Measurements from ENCODE around the gene KIF21A. TPM values are rescaled to one million over a fixed set of nuclear protein-coding genes. Genes with fewer than 3 reads are reported as not detected.

KIF21A gene
- total and polyA plus RNA-seq, 3 experiments from 2014 or later: 18.8 to 44.6 (median 43.9) TPM

- Histone ChIP-seq H3K9me3 (ENCODE audit: low read length) (no peaks in the 10 kb centered on the region), H3K27me3 (ENCODE audit: insufficient read depth, low read length, poor library complexity, severe bottlenecking) (no peaks in the 10 kb centered on the region), H3K4me3 (ENCODE audit: low read length) (no peak overlapping the region), H3K4me1 (ENCODE audit: insufficient read depth, low read length) (no peaks in the 10 kb centered on the region), H3K27ac (ENCODE audit: low read depth, low read length) (no peak overlapping the region), H3K36me3 (ENCODE audit: insufficient read depth, low read length) (no peaks in the 10 kb centered on the region)
- DNase-seq: no peak
- peaks cover 2 to 9% (median 6%) of the 10 kb centered on the region in 3 donors for H3K36me3 Mint-ChIP-seq
- no peak overlapping the region for H3K4me3 Mint-ChIP-seq
- H3K4me1 Mint-ChIP-seq: peaks cover 2 to 22% (median 4%) of the 10 kb centered on the region in 3 donors
- H3K27ac Mint-ChIP-seq: no peak overlapping the region
- no peaks in the 10 kb centered on the region for H3K9me3 Mint-ChIP-seq
- H3K27me3 Mint-ChIP-seq: no peaks in the 10 kb centered on the region
- CTCF ChIA-PET: no interaction called here
- POLR2A ChIA-PET: no interaction called here
Measured at GRCh38 chr12:39395866-39396265, 47.1 kb downstream of the KIF21A start.

- ChIA-PET CTCF (no interaction called here), POLR2A (no interaction called here)
- no peaks in the 10 kb centered on the region for H3K27me3 Mint-ChIP-seq
- no peaks in the 10 kb centered on the region for H3K4me1 ChIP-seq (ENCODE audit: insufficient read depth, low read length)
- no peak overlapping the region for H3K4me3 ChIP-seq (ENCODE audit: low read length)
- no peaks in the 10 kb centered on the region for H3K9me3 ChIP-seq (ENCODE audit: low read length)
- H3K4me3 Mint-ChIP-seq: no peak overlapping the region
- H3K4me1 Mint-ChIP-seq: peaks cover 3 to 18% (median 4%) of the 10 kb centered on the region in 3 donors
- H3K36me3 Mint-ChIP-seq: peaks cover 2 to 6% (median 4%) of the 10 kb centered on the region in 3 donors
- no peak overlapping the region for H3K27ac ChIP-seq (ENCODE audit: low read depth, low read length)
- H3K36me3 ChIP-seq (ENCODE audit: insufficient read depth, low read length): no peaks in the 10 kb centered on the region
- no peak overlapping the region for H3K27ac Mint-ChIP-seq
- H3K9me3 Mint-ChIP-seq: no peaks in the 10 kb centered on the region
- no peak for DNase-seq
- no peaks in the 10 kb centered on the region for H3K27me3 ChIP-seq (ENCODE audit: insufficient read depth, low read length, poor library complexity, severe bottlenecking)
Measured at GRCh38 chr12:39393890-39394289, 49.0 kb downstream of the KIF21A start.

GRCh38 chr12:39393179-39393578, 49.7 kb downstream of the KIF21A start:
- DNase-seq: no peak
- no peaks in the 10 kb centered on the region for H3K9me3 Mint-ChIP-seq
- ChIA-PET CTCF (interaction anchor here (0.6 kb wide), 1 partner anchor 335 kb away, joined by 3 read pairs; no protein-coding TSS in a partner anchor), POLR2A (no interaction called here)
- H3K36me3 Mint-ChIP-seq: peaks cover 2 to 9% (median 4%) of the 10 kb centered on the region in 3 donors
- H3K36me3 ChIP-seq (ENCODE audit: insufficient read depth, low read length): no peaks in the 10 kb centered on the region
- H3K4me3 Mint-ChIP-seq: no peak overlapping the region
- no peaks in the 10 kb centered on the region for H3K27me3 ChIP-seq (ENCODE audit: insufficient read depth, low read length, poor library complexity, severe bottlenecking)
- peaks cover 3 to 18% (median 4%) of the 10 kb centered on the region in 3 donors for H3K4me1 Mint-ChIP-seq
- no peaks in the 10 kb centered on the region for H3K27me3 Mint-ChIP-seq
- no peak overlapping the region for H3K27ac Mint-ChIP-seq
- no peaks in the 10 kb centered on the region for H3K4me1 ChIP-seq (ENCODE audit: insufficient read depth, low read length)
- no peaks in the 10 kb centered on the region for H3K9me3 ChIP-seq (ENCODE audit: low read length)
- H3K4me3 ChIP-seq (ENCODE audit: low read length): no peak overlapping the region
- H3K27ac ChIP-seq (ENCODE audit: low read depth, low read length): no peak overlapping the region

GRCh38 chr12:39392154-39392925, 50.6 kb downstream of the KIF21A start:
- no peaks in the 10 kb centered on the region for H3K9me3 Mint-ChIP-seq
- DNase-seq: no peak
- Histone ChIP-seq H3K27ac (ENCODE audit: low read depth, low read length) (no peak overlapping the region), H3K4me3 (ENCODE audit: low read length) (no peak overlapping the region), H3K9me3 (ENCODE audit: low read length) (no peaks in the 10 kb centered on the region), H3K27me3 (ENCODE audit: insufficient read depth, low read length, poor library complexity, severe bottlenecking) (no peaks in the 10 kb centered on the region), H3K4me1 (ENCODE audit: insufficient read depth, low read length) (no peaks in the 10 kb centered on the region), H3K36me3 (ENCODE audit: insufficient read depth, low read length) (no peaks in the 10 kb centered on the region)
- no peak overlapping the region for H3K27ac Mint-ChIP-seq
- POLR2A ChIA-PET: no interaction called here
- CTCF ChIA-PET: interaction anchor here (0.6 to 1.9 kb wide), 3 partner anchors 17 to 336 kb away, joined by 3 to 5 read pairs (median 3); no protein-coding TSS in a partner anchor
- H3K36me3 Mint-ChIP-seq: peaks cover 0 to 10% (median 2%) of the 10 kb centered on the region in 3 donors
- no peak overlapping the region for H3K4me3 Mint-ChIP-seq
- peaks cover 3 to 16% (median 4%) of the 10 kb centered on the region in 3 donors for H3K4me1 Mint-ChIP-seq
- H3K27me3 Mint-ChIP-seq: no peaks in the 10 kb centered on the region

GRCh38 chr12:39390752-39391151, 52.2 kb downstream of the KIF21A start:
- Histone ChIP-seq H3K4me3 (ENCODE audit: low read length) (no peak overlapping the region), H3K4me1 (ENCODE audit: insufficient read depth, low read length) (no peaks in the 10 kb centered on the region), H3K9me3 (ENCODE audit: low read length) (no peaks in the 10 kb centered on the region), H3K36me3 (ENCODE audit: insufficient read depth, low read length) (no peaks in the 10 kb centered on the region), H3K27ac (ENCODE audit: low read depth, low read length) (no peak overlapping the region), H3K27me3 (ENCODE audit: insufficient read depth, low read length, poor library complexity, severe bottlenecking) (no peaks in the 10 kb centered on the region)
- DNase-seq: no peak
- H3K4me3 Mint-ChIP-seq: no peak overlapping the region
- H3K4me1 Mint-ChIP-seq: peaks cover 3 to 16% (median 4%) of the 10 kb centered on the region in 3 donors
- peaks cover 2 to 10% (median 4%) of the 10 kb centered on the region in 3 donors for H3K36me3 Mint-ChIP-seq
- H3K27me3 Mint-ChIP-seq: no peaks in the 10 kb centered on the region
- no peaks in the 10 kb centered on the region for H3K9me3 Mint-ChIP-seq
- POLR2A ChIA-PET: no interaction called here
- CTCF ChIA-PET: interaction anchor here (1.9 kb wide), 1 partner anchor 15 kb away, joined by 5 read pairs; no protein-coding TSS in a partner anchor
- no peak overlapping the region for H3K27ac Mint-ChIP-seq

GRCh38 chr12:39389399-39390150, 53.3 kb downstream of the KIF21A start:
- no peak overlapping the region for H3K4me3 Mint-ChIP-seq
- no peak for DNase-seq
- Histone ChIP-seq H3K4me3 (ENCODE audit: low read length) (no peak overlapping the region), H3K27me3 (ENCODE audit: insufficient read depth, low read length, poor library complexity, severe bottlenecking) (no peaks in the 10 kb centered on the region), H3K9me3 (ENCODE audit: low read length) (no peaks in the 10 kb centered on the region), H3K27ac (ENCODE audit: low read depth, low read length) (no peak overlapping the region), H3K36me3 (ENCODE audit: insufficient read depth, low read length) (no peaks in the 10 kb centered on the region), H3K4me1 (ENCODE audit: insufficient read depth, low read length) (no peaks in the 10 kb centered on the region)
- H3K27ac Mint-ChIP-seq: no peak overlapping the region
- peaks cover 2 to 10% (median 4%) of the 10 kb centered on the region in 3 donors for H3K36me3 Mint-ChIP-seq
- ChIA-PET CTCF (no interaction called here), POLR2A (no interaction called here)
- H3K27me3 Mint-ChIP-seq: no peaks in the 10 kb centered on the region
- H3K4me1 Mint-ChIP-seq: peaks cover 1 to 16% (median 4%) of the 10 kb centered on the region in 3 donors
- H3K9me3 Mint-ChIP-seq: no peaks in the 10 kb centered on the region

- H3K36me3 ChIP-seq (ENCODE audit: insufficient read depth, low read length): no peaks in the 10 kb centered on the region
- no peak for DNase-seq
- ChIA-PET CTCF (no interaction called here), POLR2A (no interaction called here)
- no peaks in the 10 kb centered on the region for H3K9me3 ChIP-seq (ENCODE audit: low read length)
- no peak overlapping the region for H3K4me3 ChIP-seq (ENCODE audit: low read length)
- H3K27ac ChIP-seq (ENCODE audit: low read depth, low read length): no peak overlapping the region
- H3K4me1 ChIP-seq (ENCODE audit: insufficient read depth, low read length): no peaks in the 10 kb centered on the region
- Mint-ChIP-seq H3K9me3 (no peaks in the 10 kb centered on the region), H3K36me3 (peaks cover 0 to 4% (median 4%) of the 10 kb centered on the region in 3 donors), H3K27me3 (no peaks in the 10 kb centered on the region), H3K4me3 (no peak overlapping the region), H3K27ac (no peak overlapping the region), H3K4me1 (peaks cover 0 to 8% (median 3%) of the 10 kb centered on the region in 3 donors)
- H3K27me3 ChIP-seq (ENCODE audit: insufficient read depth, low read length, poor library complexity, severe bottlenecking): no peaks in the 10 kb centered on the region
Measured at GRCh38 chr12:39386335-39386734, 56.6 kb downstream of the KIF21A start.

GRCh38 chr12:39383114-39383513, 59.8 kb downstream of the KIF21A start:
- H3K36me3 ChIP-seq (ENCODE audit: insufficient read depth, low read length): no peaks in the 10 kb centered on the region
- H3K27ac Mint-ChIP-seq: no peak overlapping the region
- H3K4me1 Mint-ChIP-seq: peaks cover 2 to 9% (median 7%) of the 10 kb centered on the region in 3 donors
- ChIA-PET CTCF (interaction anchor here (1.7 kb wide), 1 partner anchor 21 kb away, joined by 3 read pairs; no protein-coding TSS in a partner anchor), POLR2A (no interaction called here)
- no peaks in the 10 kb centered on the region for H3K9me3 Mint-ChIP-seq
- no peaks in the 10 kb centered on the region for H3K27me3 ChIP-seq (ENCODE audit: insufficient read depth, low read length, poor library complexity, severe bottlenecking)
- H3K4me3 Mint-ChIP-seq: no peak overlapping the region
- DNase-seq: no peak
- H3K9me3 ChIP-seq (ENCODE audit: low read length): no peaks in the 10 kb centered on the region
- H3K36me3 Mint-ChIP-seq: peaks cover 0 to 4% (median under 1%) of the 10 kb centered on the region in 3 donors
- no peaks in the 10 kb centered on the region for H3K4me1 ChIP-seq (ENCODE audit: insufficient read depth, low read length)
- H3K4me3 ChIP-seq (ENCODE audit: low read length): no peak overlapping the region
- peaks cover 0 to 2% of the 10 kb centered on the region in 2 donors for H3K27me3 Mint-ChIP-seq
- no peak overlapping the region for H3K27ac ChIP-seq (ENCODE audit: low read depth, low read length)

All from CD8-positive, alpha-beta memory T cell (primary cell).